ENCODE data around the gene FBLN2.

- TF ChIP-seq USF2 (IDR thresholded peaks at IDR 0.05; ENCODE audit: borderline replicate concordance, low read depth, low read length) (no peak), PBX3 (IDR thresholded peaks at IDR 0.05; ENCODE audit: insufficient replicate concordance, low read depth, low read length) (no peak), TAF1 (IDR thresholded peaks at IDR 0.05; ENCODE audit: borderline replicate concordance, low read depth, low read length) (no peak), MYC (IDR thresholded peaks at IDR 0.05; ENCODE audit: insufficient read depth, insufficient read length, insufficient replicate concordance, low read length, severe bottlenecking) (no peak), JUND (IDR thresholded peaks at IDR 0.05; ENCODE audit: low read depth, low read length) (no peak), RAD21 (IDR thresholded peaks at IDR 0.05; ENCODE audit: insufficient read depth, low read depth, low read length) (no peak), EED (IDR thresholded peaks at IDR 0.05; ENCODE audit: low read depth) (no peak), EP300 (IDR thresholded peaks at IDR 0.05; ENCODE audit: borderline replicate concordance in 1 of 2, control insufficient read depth in 1 of 2, low read depth in 2 of 2, low read length in 2 of 2) (no peak)
These were observed 120.5 kb downstream of the FBLN2 start for GRCh38 chr3:13669457-13669856.

Measured in GM12878 (cell line).